HG03064 (cell line): ENCODE data around the gene SCN8A.
"Not testable (repeated sequence)": the region's sequence is repeated elsewhere in the genome, so short reads cannot be mapped to it uniquely, and the experiment has no call there.

Experiments used
- ATAC-seq: cut with Tn5 transposase; IDR thresholded peaks from one replicate; pipeline ENCODE4 v1.9.1; 2021; ENCODE audit warnings: low read depth; ENCODE audit not compliant: unreplicated experiment

SCN8A gene

GRCh38 chr12:51826881-51827280 lies 235.8 kb downstream of the SCN8A start:
- no peak for ATAC-seq

- no peak for ATAC-seq
These were observed 237.1 kb downstream of the SCN8A start for GRCh38 chr12:51827925-51828818.

- ATAC-seq: no peak
These were observed 238.0 kb downstream of the SCN8A start for GRCh38 chr12:51829011-51829481.

- no peak for ATAC-seq
These were observed 238.6 kb downstream of the SCN8A start for GRCh38 chr12:51829641-51830040.

GRCh38 chr12:51831817-51832216 lies 240.8 kb downstream of the SCN8A start:
- not testable (repeated sequence) for ATAC-seq

- no peak for ATAC-seq
These were observed 241.5 kb downstream of the SCN8A start for GRCh38 chr12:51832354-51833107.

- no peak for ATAC-seq
These were observed 242.6 kb downstream of the SCN8A start for GRCh38 chr12:51833448-51834227.

- ATAC-seq: no peak
These were observed 243.4 kb downstream of the SCN8A start for GRCh38 chr12:51834411-51834810.

- ATAC-seq: no peak
These were observed 245.2 kb downstream of the SCN8A start for GRCh38 chr12:51836041-51836826.

GRCh38 chr12:51836827-51837173 lies 245.8 kb downstream of the SCN8A start:
- no peak for ATAC-seq

GRCh38 chr12:51837286-51837685 lies 246.3 kb downstream of the SCN8A start:
- ATAC-seq: no peak

- no peak for ATAC-seq
These were observed 247.0 kb downstream of the SCN8A start for GRCh38 chr12:51838036-51838435.

GRCh38 chr12:51838762-51839161 lies 247.7 kb downstream of the SCN8A start:
- no peak for ATAC-seq

- ATAC-seq: no peak
These were observed 248.4 kb downstream of the SCN8A start for GRCh38 chr12:51839310-51839947.

GRCh38 chr12:51840966-51841365 lies 249.9 kb downstream of the SCN8A start:
- no peak for ATAC-seq

GRCh38 chr12:51841727-51842126 lies 250.7 kb downstream of the SCN8A start:
- no peak for ATAC-seq

GRCh38 chr12:51844854-51845253 lies 253.8 kb downstream of the SCN8A start:
- ATAC-seq: no peak

GRCh38 chr12:51845482-51845881 lies 254.4 kb downstream of the SCN8A start:
- ATAC-seq: no peak

- ATAC-seq: no peak
These were observed 255.2 kb downstream of the SCN8A start for GRCh38 chr12:51846271-51846691.
